HCT116 (cell line): Measurements from ENCODE around the gene STK16. TPM values are rescaled to one million over a fixed set of nuclear protein-coding genes. Genes with fewer than 3 reads are reported as not detected.

Experiments
- ATAC-seq: fragments of 200-7000 bp; cut with Tn5 transposase; 2 replicates; pipeline ENCODE4 v1.9.1; 2020; ENCODE audit warnings: mild to moderate bottlenecking, moderate library complexity
- BruUV-seq: library from RNA; stranded (reverse); fragments of 400-500 nt; replicated peaks from 2 replicates; lab custom pipeline; 2021; lab: Mats Ljungman, UMichigan
- CTCF ChIA-PET: fragments of 300-600 bp; sonication (Branson Sonifier 250); formaldehyde crosslinking; loops from one replicate; lab custom pipeline; 2021; ENCODE audit warnings: antibody characterized with exemption; lab: Charles Lee
- POLR2A ChIA-PET: fragments of 300-600, 350-600 bp; sonication (Branson Sonifier 250); formaldehyde crosslinking; loops from one replicate; lab custom pipeline; 2021; ENCODE audit warnings: antibody characterized with exemption; lab: Charles Lee
- RAD21 ChIA-PET, 2 experiments: fragments of 300-600 bp; sonication (Branson Sonifier 250); formaldehyde crosslinking; loops; one replicate each; lab custom pipeline; 2023; ENCODE audit warnings: low total read pairs in 2 of 2; ENCODE audit not compliant: uncharacterized antibody in 2 of 2, unreplicated experiment in 2 of 2, low non-redundant PET in 1 of 2; lab: Charles Lee
- DNase-seq: peaks from one replicate; pipeline ENCODE4 v3.0.0-alpha.2; 2010; ENCODE audit warnings: low read depth, low spot score
- H2AFZ ChIP-seq: fragments of 200-600 bp; shearing (Covaris generic), sonication (generic); 2 replicates; pipeline ENCODE4 v1.6.1; 2017; ENCODE audit warnings: low read depth, mixed run types, mixed read lengths, antibody characterized with exemption, low read length; ENCODE audit not compliant: poor library complexity, severe bottlenecking
- H3K27ac ChIP-seq: 2 replicates; pipeline ENCODE4 v1.5.1; 2012; ENCODE audit warnings: low read depth, low read length
- H3K27me3 ChIP-seq: fragments of 200-600 bp; sonication (generic); 2 replicates; pipeline ENCODE4 v1.6.1; 2016; ENCODE audit warnings: mixed run types, low read length, mixed read lengths; ENCODE audit not compliant: insufficient read depth
- H3K36me3 ChIP-seq, 2 experiments: fragments of 200-500 bp in 1 of 2; fragments of 200-600 bp in 1 of 2; sonication (Bioruptor generic) in 1 of 2; sonication (generic) in 1 of 2; 2 replicates each; pipeline versions ENCODE4 v1.5.1 to v1.6.1; 2014 to 2016; ENCODE audit warnings: low read length in 2 of 2, inconsistent platforms in 1 of 2, mixed read lengths in 1 of 2, mixed run types in 1 of 2; ENCODE audit not compliant: insufficient read depth in 2 of 2, control insufficient read depth in 1 of 2
- H3K4me1 ChIP-seq, 2 experiments: fragments of 200-600 bp in 1 of 2; sonication (generic) in 1 of 2; 2 replicates each; pipeline versions ENCODE4 v1.5.1 to v1.6.1; 2012 to 2017; ENCODE audit warnings: low read length in 2 of 2, inconsistent platforms in 1 of 2, mild to moderate bottlenecking in 1 of 2, mixed read lengths in 1 of 2, mixed run types in 1 of 2, moderate library complexity in 1 of 2; ENCODE audit not compliant: insufficient read depth in 2 of 2, control insufficient read depth in 1 of 2
- H3K4me2 ChIP-seq: fragments of 200-600 bp; sonication (generic); 2 replicates; pipeline ENCODE4 v1.6.1; 2017; ENCODE audit warnings: mixed run types, low read length, mixed read lengths
- H3K4me3 ChIP-seq, 2 experiments: fragments of 200-600 bp in 1 of 2; sonication (generic) in 1 of 2; replicated peaks in 1 of 2; 2 replicates each; pipeline ENCODE4 v1.5.1; 2011 to 2016; ENCODE audit warnings: low read length in 2 of 2, control low read depth in 1 of 2, low read depth in 1 of 2, mild to moderate bottlenecking in 1 of 2, mixed read lengths in 1 of 2, mixed run types in 1 of 2
- H3K79me2 ChIP-seq: fragments of 200-600 bp; sonication (generic); 2 replicates; pipeline ENCODE4 v1.6.1; 2017; ENCODE audit warnings: mild to moderate bottlenecking, mixed run types, low read length, moderate library complexity, mixed read lengths; ENCODE audit not compliant: insufficient read depth
- H3K9ac ChIP-seq: fragments of 200-600 bp; sonication (generic); 2 replicates; pipeline ENCODE4 v1.6.1; 2016; ENCODE audit warnings: low read length, mixed read lengths
- H3K9me2 ChIP-seq: fragments of 200-600 bp; sonication (generic), shearing (Covaris generic); 2 replicates; pipeline ENCODE4 v1.6.1; 2017; ENCODE audit warnings: mixed run types, mild to moderate bottlenecking, moderate library complexity; ENCODE audit not compliant: insufficient read depth
- H3K9me3 ChIP-seq, 2 experiments: fragments of 200-500 bp in 1 of 2; fragments of 200-600 bp in 1 of 2; sonication (Bioruptor generic) in 1 of 2; sonication (generic) in 1 of 2; 2 replicates each; pipeline ENCODE4 v1.6.1; 2014 to 2017; ENCODE audit warnings: low read length in 2 of 2, mixed read lengths in 2 of 2, inconsistent platforms in 1 of 2, low read depth in 1 of 2, mild to moderate bottlenecking in 1 of 2, mixed run types in 1 of 2, moderate library complexity in 1 of 2; ENCODE audit not compliant: control insufficient read depth in 1 of 2, insufficient read depth in 1 of 2
- H4K20me1 ChIP-seq: fragments of 200-600 bp; sonication (generic), shearing (Covaris generic); 2 replicates; pipeline ENCODE4 v1.6.1; 2017; ENCODE audit warnings: mixed run types, mild to moderate bottlenecking, moderate library complexity; ENCODE audit not compliant: insufficient read depth
- ATF3 ChIP-seq: IDR thresholded peaks from 2 replicates; pipeline ENCODE4 v1.6.1; 2012
- CBX3 ChIP-seq: IDR thresholded peaks from 2 replicates; pipeline ENCODE4 v1.6.1; 2012; ENCODE audit warnings: low read depth
- CEBPB ChIP-seq: IDR thresholded peaks from 2 replicates; pipeline ENCODE4 v1.6.1; 2012; ENCODE audit warnings: low read depth
- ELF1 ChIP-seq: IDR thresholded peaks from 2 replicates; pipeline ENCODE4 v1.6.1; 2012; ENCODE audit warnings: low read depth, borderline replicate concordance
- EZH2phosphoT487 ChIP-seq: fragments of 200-600 bp; IDR thresholded peaks from 2 replicates; pipeline ENCODE4 v1.6.1; 2018; ENCODE audit warnings: antibody characterized with exemption, borderline replicate concordance
- FOSL1 ChIP-seq: IDR thresholded peaks from 2 replicates; pipeline ENCODE4 v1.6.1; 2012; ENCODE audit warnings: low read depth
- JUND ChIP-seq: IDR thresholded peaks from 2 replicates; pipeline ENCODE4 v1.6.1; 2012
- POLR2A ChIP-seq: IDR thresholded peaks from 2 replicates; pipeline ENCODE4 v1.7.0; 2011; ENCODE audit warnings: borderline replicate concordance; ENCODE audit not compliant: insufficient read depth, insufficient read length; ENCODE audit errors: extremely low read depth
- POLR2AphosphoS5 ChIP-seq: IDR thresholded peaks from 2 replicates; pipeline ENCODE4 v1.6.1; 2011; ENCODE audit warnings: mild to moderate bottlenecking, low read depth, low read length, moderate library complexity
- RAD21 ChIP-seq: IDR thresholded peaks from 2 replicates; pipeline ENCODE4 v1.6.1; 2012; ENCODE audit warnings: low read depth, mild to moderate bottlenecking
- REST ChIP-seq: IDR thresholded peaks from 2 replicates; pipeline ENCODE4 v1.6.1; 2012; ENCODE audit warnings: low read depth
- SIN3A ChIP-seq: IDR thresholded peaks from 2 replicates; pipeline ENCODE4 v1.6.1; 2012; ENCODE audit warnings: low read depth
- SRF ChIP-seq: IDR thresholded peaks from 2 replicates; pipeline ENCODE4 v1.6.1; 2012; ENCODE audit warnings: low read depth
- TCF7L2 ChIP-seq: IDR thresholded peaks from 2 replicates; pipeline ENCODE4 v1.7.0; 2011; ENCODE audit warnings: borderline replicate concordance, inconsistent platforms; ENCODE audit not compliant: insufficient read depth, insufficient read length; ENCODE audit errors: extremely low read depth
- ZBTB33 ChIP-seq: IDR thresholded peaks from 2 replicates; pipeline ENCODE4 v1.6.1; 2011; ENCODE audit warnings: mild to moderate bottlenecking, low read length, moderate library complexity; ENCODE audit not compliant: insufficient replicate concordance; ENCODE audit errors: extremely low read depth
- ZFX ChIP-seq: fragments of 450-650 bp; IDR thresholded peaks from 2 replicates; pipeline ENCODE4 v1.6.1; 2017
- ZNF274 ChIP-seq: fragments of 200-500 bp; sonication (Bioruptor generic); IDR thresholded peaks from 2 replicates; pipeline ENCODE4 v1.6.1; 2014; ENCODE audit warnings: mild to moderate bottlenecking, low read depth, low read length, inconsistent platforms
- intact Hi-C: fragments of 100-400 bp; cut with micrococcal nuclease; formaldehyde crosslinking; loops from 2 replicates; pipeline ENCODE4 v1.10.0; 2022
- total RNA-seq: library from RNA; stranded (reverse); gene quantifications from one replicate; pipeline ENCODE4 v1.2.1, GENCODE V29; 2021; ENCODE audit not compliant: unreplicated experiment

STK16 gene
- total RNA-seq, 1 experiment from 2014 or later: 31.4 TPM

- ChIA-PET RAD21 (interaction anchor here (0.7 kb wide), 2 partner anchors 22 to 127 kb away, joined by 4 to 5 read pairs; no protein-coding TSS in a partner anchor), CTCF (interaction anchor here (0.7 to 2.3 kb wide), 3 partner anchors 26 to 42 kb away, joined by 5 to 8 read pairs (median 6); no protein-coding TSS in a partner anchor), POLR2A (interaction anchor here (0.6 to 2.0 kb wide), 4 partner anchors 9 to 301 kb away, joined by 3 to 5 read pairs (median 4); partner anchors contain the start of gene DNAJB2)
- Histone ChIP-seq H3K36me3 (peaks cover 0 to 3% of the 10 kb centered on the region in 2 experiments; a peak in 1 of 4 replicates), H3K9ac (peak overlapping the region; percentile 77), H3K9me2 (no peaks in the 10 kb centered on the region), H3K27me3 (peaks cover 5% of the 10 kb centered on the region; the same call in 1 of the 2 replicates), H3K27ac (peak overlapping the region; percentile 55; the same call in 1 of the 2 replicates), H3K79me2 (peaks cover 20% of the 10 kb centered on the region; the same call in 1 of the 2 replicates), H3K4me3 (peak overlapping the region; percentile 69 to 84), H3K4me2 (peak overlapping the region; percentile 97), H4K20me1 (no peaks in the 10 kb centered on the region), H3K9me3 (no peaks in the 10 kb centered on the region), H2AFZ (no peak overlapping the region), H3K4me1 (peaks cover 31 to 63% of the 10 kb centered on the region in 2 experiments)
- BruUV-seq: no TSS peak
- DNase-seq: no peak
- TF ChIP-seq RAD21 (no peak), ELF1 (no peak), CEBPB (no peak), POLR2AphosphoS5 (no peak), SRF (no peak), REST (no peak), TCF7L2 (no peak), SIN3A (no peak), ZBTB33 (no peak), POLR2A (no peak), FOSL1 (no peak), CBX3 (no peak), JUND (no peak), EZH2phosphoT487 (no peak), ZFX (no peak), ATF3 (no peak), ZNF274 (no peak)
- intact Hi-C loops: loop anchor here (2.0 kb wide), 1 partner anchor 42 kb away; no protein-coding TSS in a partner anchor
- ATAC-seq: no peak
These were observed 7.3 kb downstream of the STK16 start for GRCh38 chr2:219252570-219252899.
